Stimulated activated CD4-positive, alpha-beta T cell treated with anti-CD3 and anti-CD28 coated beads, Interleukin-1b, Interleukin-23, amount 100 ng/mL, for 24 hours (primary cell): ENCODE results near the gene GEMIN7.

Experiments
- DNase-seq, 4 experiments: peaks; one replicate each; pipeline ENCODE4 v3.0.0-alpha.2; 2020; ENCODE audit warnings: low read depth in 4 of 4, low spot score in 1 of 4

Gene GEMIN7

DNA sequence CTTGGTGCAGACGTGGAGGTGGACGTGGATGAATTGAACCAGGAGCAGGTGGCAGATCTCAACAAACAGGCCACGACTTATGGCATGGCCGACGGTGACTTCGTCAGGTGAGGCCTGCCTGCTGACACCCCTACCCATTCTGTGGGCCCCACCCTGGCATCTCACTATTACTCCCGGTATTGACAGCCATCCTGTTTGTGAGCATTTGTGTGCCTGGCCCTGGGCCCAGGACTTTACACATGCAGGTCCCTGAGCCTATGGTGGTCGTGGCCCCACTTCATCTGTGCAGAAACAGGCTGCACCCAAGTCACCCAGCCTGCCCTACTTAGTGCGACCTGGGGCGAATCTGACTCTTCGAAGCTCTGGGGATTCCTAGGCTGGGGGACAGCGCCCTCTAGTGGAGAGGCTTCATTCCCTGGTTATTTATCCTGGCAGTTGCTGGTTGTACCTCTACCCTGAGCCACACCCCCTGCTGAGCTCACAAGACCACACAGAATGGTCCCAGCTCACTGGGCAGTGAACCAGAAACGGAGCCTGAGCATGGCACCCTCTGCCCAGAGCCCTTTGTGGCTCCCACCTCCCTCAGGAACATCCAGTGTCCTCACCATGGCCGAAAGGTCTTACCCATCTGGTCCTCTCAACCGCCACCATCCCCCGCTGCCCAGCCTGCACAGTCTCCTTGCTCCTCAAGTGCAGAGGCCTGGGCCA is 19.6 kb upstream of the GEMIN7 start:
- DNase-seq, result peak; percentile 70 to 81 (median 74)

DNA sequence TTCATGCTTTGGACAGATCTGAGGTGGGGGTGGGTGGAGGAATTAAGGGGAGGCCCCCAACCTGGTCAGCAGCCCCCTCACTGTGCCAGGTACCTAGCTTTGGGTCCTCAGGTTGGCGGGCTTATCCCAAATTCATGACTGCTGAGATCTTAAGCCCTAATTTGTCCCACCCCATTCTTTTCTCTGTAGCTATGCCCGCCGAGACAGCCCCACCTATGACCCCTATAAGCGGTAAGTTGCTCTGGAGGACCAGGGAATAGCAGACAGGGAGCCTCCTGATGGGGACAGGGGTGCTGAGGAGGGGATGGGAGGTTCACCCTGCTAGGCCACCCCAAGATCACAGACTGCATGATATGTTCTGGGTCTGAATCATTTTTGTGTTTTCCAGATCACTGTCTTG is 17.1 kb upstream of the GEMIN7 start:
- no peak for DNase-seq

DNA sequence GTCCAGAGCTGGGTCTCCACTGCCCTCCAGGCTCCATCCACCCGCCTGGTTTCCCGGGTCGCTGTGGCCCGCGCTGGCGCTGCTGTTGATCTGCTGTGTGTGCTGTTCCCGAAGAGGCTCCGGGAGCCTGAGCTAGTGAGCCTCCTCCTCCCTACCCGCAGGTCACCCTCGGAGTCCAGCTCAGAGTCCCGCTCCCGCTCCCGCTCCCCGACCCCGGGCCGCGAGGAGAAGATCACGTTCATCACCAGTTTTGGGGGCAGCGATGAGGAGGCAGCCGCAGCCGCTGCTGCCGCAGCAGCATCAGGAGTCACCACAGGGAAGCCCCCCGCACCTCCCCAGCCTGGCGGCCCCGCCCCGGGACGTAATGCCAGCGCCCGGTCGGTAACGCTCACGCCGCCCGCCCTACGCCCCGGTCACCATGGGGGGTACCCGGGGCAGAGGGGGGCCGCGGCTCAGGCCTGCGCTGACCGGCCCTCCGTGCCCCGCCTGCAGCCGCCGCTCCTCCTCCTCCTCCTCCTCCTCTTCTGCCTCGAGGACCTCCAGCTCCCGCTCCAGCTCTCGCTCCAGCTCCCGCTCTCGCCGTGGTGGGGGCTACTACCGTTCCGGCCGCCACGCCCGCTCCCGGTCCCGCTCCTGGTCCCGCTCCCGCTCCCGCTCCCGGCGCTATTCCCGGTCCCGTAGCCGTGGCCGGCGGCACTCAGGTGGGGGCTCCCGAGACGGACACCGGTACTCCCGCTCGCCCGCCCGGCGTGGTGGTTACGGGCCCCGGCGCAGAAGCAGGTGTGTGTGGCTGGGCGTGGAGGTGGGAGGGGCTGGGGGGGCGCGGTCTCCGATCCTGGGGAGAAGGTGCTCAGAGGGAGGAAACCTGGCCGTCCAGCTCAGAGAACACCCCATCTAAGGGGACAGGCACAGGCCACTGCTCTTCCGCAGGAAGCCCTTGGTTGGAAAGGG is 14.9 kb upstream of the GEMIN7 start:
- DNase-seq, result no peak

DNA sequence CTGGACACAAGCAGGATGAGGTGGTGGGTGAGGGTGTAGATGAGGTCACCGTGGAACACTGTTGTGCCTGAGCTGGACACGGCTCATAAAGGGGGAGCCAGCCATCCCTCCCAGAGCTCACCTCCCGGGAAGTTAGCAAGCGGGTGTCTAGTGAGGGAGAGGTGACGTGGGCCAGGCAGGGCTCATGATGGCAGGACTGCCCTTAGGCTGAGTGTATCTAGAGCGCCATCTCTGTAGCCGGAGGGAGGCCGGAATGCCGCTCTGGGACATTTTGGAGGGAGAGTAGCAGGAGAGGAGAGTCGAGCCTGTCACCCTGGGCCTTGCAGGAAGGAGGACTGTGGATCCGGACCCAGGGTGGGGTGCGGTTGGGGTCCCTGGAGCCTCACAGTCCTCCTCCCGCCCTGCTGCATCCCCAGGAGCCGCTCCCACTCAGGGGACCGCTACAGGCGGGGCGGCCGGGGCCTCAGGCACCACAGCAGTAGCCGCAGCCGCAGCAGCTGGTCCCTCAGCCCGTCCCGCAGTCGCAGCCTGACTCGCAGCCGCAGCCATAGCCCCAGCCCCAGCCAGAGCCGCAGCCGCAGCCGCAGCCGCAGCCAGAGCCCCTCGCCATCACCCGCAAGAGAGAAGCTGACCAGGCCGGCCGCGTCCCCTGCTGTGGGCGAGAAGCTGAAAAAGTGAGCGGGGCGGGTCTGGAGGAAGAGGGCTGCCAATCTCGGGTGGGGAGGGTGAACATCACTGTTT is 12.0 kb upstream of the GEMIN7 start:
- DNase-seq, result no peak

DNA sequence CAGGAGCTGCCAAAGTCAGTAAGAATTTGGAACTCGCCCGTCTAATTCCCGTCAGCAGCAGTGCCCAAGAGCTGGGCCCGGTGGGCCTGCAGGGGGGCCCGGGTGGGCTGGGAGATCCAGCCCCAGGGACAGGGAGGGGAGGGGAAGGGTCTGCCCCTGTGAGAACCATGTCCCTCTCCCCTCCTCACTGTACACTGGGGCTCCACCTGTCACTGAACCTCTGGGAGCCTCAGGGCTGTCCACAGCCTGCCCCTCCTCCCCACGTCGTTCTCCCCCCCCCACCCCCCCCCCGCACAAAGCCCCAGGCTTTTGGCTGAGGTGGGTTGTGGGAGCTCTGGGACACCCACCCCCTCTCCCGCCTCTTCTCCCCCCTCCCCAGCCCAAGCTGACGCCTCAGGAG is 11.0 kb upstream of the GEMIN7 start:
- DNase-seq, result no peak

DNA sequence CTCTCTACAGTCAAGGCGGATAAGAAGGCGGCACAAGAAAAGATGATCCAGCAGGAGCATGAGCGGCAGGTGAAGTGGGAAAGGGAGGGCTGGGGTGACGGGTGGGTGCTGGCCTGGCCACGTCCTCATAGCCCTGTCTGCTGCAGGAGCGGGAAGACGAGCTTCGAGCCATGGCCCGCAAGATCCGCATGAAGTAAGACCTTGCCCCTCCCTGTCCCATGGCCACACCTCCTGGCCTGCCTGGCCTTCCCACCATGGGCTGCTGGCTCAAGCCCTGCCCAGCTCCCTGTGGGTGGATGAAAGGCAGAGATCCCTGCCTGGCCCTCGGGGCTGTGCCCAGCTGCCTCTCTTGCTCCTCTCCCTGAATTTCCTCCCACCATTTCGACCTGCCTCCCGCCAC is 10.0 kb upstream of the GEMIN7 start:
- no peak for DNase-seq

DNA sequence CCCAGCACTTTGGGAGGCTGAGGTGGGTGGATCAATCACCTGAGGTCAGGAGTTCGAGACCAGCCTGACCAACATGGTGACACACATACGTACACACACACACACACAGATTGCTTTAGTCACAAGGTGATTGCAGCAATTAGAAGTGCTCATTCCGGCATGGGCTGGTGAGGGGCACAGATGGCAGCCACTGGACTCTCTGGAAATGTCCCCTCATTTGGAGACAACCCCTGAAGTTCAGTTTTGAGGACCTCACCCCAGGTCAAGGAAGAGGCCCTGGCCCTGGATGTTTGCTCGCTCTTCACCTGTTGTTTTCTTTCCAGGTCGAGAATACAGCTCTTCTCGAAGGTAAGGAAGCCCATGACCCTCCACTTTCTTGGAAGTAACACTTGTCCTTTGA is 8.8 kb upstream of the GEMIN7 start:
- DNase-seq, result no peak

DNA sequence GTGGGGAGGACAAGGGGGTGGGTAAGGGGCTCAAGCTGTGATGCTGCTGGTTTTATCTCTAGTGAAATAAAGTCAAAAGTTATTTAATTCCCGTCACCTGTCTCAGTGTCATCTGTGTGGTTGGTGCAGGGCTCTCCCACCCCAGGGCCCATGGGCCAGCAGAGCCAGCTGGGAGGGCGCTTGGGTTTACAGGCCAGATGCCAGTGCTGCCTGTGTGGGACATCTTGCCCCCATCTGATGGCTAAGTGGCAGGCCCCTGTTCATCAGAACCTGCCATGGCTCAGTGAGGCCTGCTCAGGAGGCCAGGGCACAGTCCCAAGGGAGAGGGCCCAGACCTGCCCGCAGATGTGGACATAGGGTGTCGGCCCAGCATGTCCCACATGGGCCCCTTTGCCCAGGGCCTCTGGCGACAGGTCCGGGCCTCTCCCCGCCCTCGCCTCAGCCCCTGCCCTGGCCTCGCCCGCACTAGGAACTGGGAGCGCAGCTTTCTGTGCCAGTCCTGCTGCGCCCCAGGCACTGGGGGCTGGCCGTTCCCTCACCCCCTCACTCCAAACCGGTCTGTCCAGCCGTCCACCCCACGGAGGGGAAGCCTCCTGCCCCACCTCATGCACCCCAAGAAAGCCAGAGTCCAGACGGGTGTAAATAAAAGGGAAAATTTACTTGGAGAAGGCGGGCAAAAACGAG is 8.1 kb upstream of the GEMIN7 start:
- no peak for DNase-seq

DNA sequence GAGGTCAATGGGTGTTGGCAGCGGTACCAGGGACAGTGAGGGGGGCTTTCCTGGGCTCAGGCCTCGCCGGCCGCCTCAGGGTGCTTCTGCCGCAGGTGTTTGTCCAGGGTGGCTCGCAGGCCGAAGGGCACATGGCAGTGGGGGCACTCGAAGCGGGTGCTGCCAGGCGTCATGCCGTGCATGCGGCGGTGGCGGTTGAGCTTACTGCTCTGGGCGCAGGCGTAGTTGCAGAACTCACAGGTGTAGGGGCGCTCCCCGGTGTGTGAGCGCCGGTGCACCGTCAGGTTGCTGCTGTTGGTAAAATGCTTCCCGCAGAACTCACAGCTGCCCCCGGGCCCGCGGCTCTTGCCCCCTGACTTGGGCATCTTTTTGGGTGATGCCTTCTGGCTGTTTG is 7.5 kb upstream of the GEMIN7 start:
- no peak for DNase-seq

DNA sequence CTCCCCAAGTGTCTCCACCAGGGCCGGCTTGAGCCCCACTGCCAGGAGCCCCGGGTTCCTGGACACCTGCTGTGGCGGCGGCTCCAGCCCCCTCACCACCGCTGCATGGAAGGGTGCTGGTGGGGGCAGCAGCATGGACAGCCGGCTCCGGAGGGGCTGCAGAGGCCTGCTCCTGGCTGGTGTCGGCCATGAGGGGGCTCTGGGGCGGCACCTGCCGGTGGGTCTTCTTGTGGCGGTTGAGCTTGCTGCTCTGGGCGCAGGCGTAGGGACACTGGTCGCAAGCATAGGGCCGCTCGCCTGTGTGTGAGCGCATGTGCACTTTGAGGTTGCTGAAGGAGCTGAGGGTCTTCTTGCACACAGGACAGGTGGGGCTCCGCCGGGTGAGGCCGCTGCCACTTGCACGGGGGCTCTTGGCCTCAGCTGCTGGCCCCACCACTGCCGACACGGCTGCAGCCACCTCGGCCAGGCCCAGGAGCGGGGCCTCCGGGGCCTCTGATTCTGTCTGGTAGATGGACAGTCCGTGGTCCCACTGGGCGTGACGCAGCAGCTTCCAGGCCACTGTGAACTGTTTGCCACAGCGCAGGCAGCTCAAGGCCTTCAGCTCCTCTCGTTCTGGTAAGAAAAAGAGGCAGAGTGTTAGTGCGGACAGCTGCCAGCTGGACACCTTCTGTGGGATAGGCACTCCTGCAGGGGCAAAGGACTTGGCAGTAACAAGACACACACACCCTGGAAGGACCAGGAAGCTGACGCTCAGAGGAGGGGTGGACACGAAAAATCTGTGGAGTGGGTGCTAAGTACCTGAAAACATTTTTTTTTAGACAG is 6.9 kb upstream of the GEMIN7 start:
- no peak for DNase-seq

DNA sequence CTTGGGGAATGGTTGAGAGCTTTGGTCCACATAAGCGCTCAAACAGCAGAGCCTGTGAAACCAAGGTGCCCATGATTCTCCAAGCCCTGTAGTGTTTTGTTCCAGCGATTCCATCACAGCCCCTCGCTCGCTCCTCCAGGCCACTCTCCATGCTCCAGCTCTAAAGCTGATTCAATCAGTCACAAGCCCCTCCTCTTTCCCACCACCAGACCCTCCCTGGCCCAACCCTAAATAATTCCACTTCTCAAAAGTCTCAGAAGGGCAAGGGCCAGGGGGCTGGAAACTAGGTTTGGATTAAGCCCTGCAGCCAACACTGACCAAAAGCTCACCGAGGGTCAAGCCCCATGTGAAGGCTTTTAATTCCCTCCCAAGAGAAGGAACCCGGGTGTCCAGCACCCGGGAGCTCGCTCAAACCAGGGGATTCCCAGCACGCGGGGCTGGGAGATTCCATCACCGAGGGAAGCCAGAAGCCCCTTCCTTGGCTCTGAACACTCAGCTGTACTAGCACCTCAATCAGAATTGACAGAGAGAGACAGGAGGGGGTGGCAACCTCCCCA is 4.2 kb upstream of the GEMIN7 start:
- no peak for DNase-seq

DNA sequence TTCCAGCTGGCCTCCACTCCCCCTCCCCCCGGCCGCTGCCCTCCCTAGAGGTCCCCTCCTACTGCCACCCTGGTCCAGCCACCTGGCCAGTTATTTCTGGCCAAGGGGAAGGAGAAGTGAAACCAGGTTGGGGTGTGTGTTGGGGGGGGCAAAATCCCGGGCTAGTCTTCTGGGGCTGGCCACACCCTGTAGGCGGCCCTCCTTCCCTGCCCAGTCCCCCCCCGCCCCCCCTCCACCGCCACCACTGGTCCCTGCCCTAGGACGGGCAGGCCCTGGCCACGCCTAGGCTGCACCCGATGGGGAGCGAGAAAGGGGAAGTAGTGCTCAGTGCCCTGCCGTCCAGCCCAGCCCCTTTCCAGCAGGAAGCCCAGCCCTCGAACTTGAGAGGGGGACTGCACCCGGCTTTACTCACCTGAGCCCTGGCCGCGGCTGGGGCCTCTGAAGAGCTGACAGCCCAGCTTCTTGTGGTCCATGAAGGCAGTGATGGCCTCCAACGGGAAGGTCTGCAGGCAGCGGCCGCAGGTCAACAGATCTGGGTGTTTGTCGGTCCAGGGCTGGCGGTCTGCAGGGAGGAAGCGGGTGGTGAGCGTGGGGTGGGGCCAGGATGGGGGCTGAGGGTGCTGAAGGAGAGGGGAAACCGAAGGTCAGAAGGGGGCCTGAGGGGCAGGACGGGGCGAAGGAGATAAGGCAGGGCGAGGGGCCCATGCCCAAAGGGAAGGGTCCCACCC is 3.6 kb upstream of the GEMIN7 start:
- no peak for DNase-seq

DNA sequence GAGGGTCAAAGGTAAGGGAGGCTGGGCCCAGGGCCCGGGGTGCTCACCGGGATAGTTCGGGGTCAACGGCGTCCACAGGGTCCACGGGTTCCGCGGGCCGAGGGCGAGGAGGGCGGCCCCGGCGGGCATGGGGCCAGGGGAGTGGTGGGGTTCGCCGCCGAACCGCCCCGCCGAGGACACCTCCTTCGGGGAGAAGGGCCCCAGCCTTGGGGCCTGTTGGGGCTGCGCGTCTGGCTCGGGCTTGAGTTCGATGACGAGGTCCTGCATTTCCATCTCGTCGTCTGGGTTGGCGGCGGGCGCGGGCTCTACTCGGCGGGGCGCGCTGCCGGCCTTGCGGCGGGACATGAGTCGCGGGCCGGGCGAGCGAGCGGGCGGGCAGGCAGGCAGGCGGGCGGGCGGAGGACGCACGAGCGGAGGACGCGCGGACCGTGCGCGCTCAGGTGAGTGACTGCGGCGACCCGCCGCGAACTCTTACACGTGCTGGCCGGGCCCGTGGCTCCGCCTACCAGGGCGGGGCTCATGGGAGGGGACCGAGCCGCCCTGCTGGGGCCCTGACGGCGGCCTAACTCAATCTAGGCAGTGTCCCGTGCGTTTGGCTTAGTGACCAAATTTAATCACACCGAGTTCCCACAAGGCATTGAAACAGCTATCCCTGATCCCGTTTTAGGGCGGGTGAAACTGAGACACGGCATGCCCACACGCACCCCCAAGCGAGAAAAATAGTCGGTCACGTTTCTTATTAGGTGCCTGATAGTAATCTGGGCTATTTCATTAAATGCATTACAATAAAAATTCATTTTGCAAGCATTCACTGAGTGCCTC is 2.8 kb upstream of the GEMIN7 start, which contains the start of gene ZNF296:
Gene ZNF296, minus strand, starts transcription at position 450 of the 822 bp plus-strand sequence. Its CDS starts 105 bp downstream, at position 345.
- peak; percentile 49 to 83 (median 61) for DNase-seq

DNA sequence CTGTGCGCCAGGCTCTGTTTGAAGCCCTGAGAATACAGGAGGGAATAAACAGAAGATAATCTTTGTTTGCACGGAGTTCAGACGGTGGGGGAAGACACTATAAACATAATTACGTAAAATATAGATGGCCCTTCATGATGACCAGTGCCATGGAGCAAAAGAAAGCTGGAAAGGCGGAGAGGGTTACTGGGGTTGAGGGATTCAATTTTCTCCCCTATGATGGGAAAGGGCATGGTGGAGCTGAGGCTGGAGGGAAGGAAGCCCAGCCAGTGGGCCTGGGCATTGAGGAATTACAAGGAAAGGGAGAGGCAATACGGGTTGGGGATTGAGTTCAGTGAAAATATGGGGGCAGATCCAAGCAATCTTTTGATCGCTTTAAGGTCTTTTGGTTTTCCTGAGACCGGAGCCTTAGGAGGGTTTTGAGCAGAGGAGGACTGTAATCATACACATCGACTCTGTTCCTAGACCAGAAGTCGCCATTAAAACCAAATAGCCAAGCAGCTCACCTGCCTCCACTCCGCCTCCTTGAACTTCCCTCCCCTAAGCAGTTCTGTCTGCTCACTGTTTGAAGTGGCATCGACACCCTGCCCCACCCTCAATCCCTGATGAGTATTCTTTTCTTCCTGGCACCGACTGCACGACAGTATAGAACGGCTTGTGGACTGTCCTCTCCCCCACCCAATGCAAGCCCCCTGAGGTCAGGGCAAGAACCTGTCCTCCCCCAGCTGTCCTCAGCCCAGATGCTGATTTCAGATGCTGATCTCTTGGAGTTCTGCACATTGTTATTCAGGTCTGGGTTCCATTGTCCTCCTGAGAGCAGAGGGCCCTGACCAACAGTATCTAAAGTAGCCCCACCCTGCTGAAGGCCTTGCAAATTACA is 2.0 kb upstream of the GEMIN7 start:
- no peak for DNase-seq

DNA sequence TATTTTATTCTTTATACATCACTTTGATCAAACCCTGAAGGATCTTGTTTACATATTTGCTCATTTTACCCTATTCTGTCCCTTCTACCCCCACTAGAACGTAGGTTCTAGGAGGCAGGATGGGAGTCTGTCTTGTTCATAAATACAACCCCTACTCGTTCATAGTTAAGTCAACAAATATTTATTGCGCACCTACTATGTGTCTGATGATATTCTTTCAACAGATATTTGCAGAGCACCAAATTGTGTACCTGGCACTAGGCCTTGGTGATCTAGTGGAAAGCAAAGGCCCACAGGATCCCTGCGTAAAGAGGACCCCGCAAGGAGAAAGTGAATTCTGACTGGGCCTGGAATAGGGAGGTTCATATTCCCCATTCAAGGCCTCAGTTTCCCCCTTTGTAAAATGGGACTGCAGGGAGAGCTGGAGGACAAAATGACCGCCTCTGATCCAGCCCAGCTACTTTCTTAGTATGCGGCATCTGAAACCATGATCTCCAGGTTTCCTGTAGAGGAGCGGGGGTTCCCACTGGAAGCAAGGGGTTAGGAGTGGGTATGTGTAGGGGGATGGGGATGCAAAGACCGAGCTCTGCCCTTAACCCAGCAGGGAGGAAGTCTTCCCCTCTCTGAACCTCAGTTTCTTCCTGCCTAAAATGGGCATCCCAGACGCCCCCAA is 534 bp upstream of the GEMIN7 start:
- no peak for DNase-seq

DNA sequence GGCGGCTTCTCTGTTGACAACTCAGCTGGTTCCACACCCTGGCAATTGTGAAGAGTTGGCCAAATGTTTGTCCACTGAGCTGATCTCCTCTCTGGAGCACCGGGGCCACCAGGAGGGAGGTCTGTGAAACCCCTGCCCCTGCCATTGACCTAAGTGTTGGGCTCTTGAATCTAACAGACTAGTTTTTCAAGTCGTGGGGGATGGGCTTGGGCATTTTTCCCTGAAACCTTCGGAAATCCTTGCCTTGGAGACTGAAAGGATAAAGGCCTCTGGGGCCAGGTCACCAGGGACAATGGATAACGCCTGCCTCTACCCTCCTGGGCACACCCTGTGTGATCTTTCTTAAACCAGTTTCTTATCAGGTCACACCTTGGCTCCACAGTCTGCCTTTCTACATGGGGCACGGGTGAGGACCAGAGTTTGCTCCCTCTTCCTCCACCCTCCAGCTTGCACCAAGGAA is 881 bp downstream of the GEMIN7 start:
- no peak for DNase-seq

DNA sequence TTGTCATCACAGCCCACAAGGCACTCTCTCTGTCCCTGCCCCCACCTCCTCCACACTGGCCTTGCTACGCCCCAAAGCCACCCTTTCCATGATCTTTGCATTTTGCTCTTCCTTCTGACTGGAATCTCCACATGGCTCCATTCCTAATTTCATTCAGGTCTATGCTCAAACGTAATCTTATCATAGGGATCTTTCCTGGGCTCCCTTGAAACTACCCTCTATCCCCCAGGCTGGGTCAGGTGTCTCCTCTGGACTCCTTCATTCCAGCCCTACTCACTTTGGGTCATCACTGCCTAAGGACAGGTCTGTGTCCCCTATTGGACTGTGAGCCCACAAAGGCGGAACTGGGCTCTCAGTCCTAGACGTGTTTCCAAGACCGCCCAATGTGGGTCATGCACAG is 3.1 kb downstream of the GEMIN7 start:
- DNase-seq, result no peak
